Thyroid gland (tissue), 4 donors: Measurements from ENCODE around the gene SFSWAP. TPM values are rescaled to one million over a fixed set of nuclear protein-coding genes. Genes with fewer than 3 reads are reported as not detected.

Experiments used
- DNase-seq, 2 donors: peaks; one replicate each; pipeline ENCODE4 v3.0.0-alpha.2; 2019
- H3K27ac ChIP-seq, 3 donors: fragments of 200-600 bp; sonication (generic); 1 replicate in 2 of 3; 2 replicates in 1 of 3; pipeline ENCODE4 v1.5.1; 2016 to 2019; ENCODE audit warnings: mild to moderate bottlenecking in 1 of 3, moderate library complexity in 1 of 3
- H3K27me3 ChIP-seq: fragments of 200-600 bp; sonication (generic); one replicate; pipeline ENCODE4 v1.5.1; 2019
- H3K36me3 ChIP-seq, 2 donors: fragments of 200-600 bp; sonication (generic); one replicate each; pipeline ENCODE4 v1.5.1; 2016 to 2019
- H3K4me1 ChIP-seq, 2 donors: fragments of 200-600 bp; sonication (generic); one replicate each; pipeline ENCODE4 v1.5.1; 2017 to 2019
- H3K4me3 ChIP-seq, 3 donors: fragments of 200-600 bp; sonication (generic); replicated peaks in 1 of 3; 1 replicate in 2 of 3; 2 replicates in 1 of 3; pipeline ENCODE4 v1.5.1; 2016; ENCODE audit warnings: mild to moderate bottlenecking in 1 of 3
- H3K9me3 ChIP-seq: fragments of 200-600 bp; sonication (generic); one replicate; pipeline ENCODE4 v1.5.1; 2017
- CTCF ChIP-seq, 6 experiments: fragments of 200-600 bp in 3 of 6; fragments of 450-650 bp in 3 of 6; sonication (generic) in 3 of 6; IDR thresholded peaks; one replicate each; pipeline ENCODE4 v1.5.1; 2016 to 2019; ENCODE audit warnings: antibody characterized with exemption in 6 of 6, mild to moderate bottlenecking in 2 of 6, inconsistent platforms in 1 of 6, moderate library complexity in 1 of 6
- POLR2A ChIP-seq, 2 donors: fragments of 450-650 bp; IDR thresholded peaks; one replicate each; pipeline ENCODE4 v1.6.1; 2017; ENCODE audit warnings: antibody characterized with exemption in 2 of 2, mild to moderate bottlenecking in 2 of 2, moderate library complexity in 1 of 2
- WGBS, 2 donors: methylation state at CpG; one replicate each; pipeline ENCODE4 v1.1.5; 2017; 5-methylcytosine and 5-hydroxymethylcytosine counted together
- intact Hi-C: fragments of 100-400 bp; cut with DNase I; formaldehyde crosslinking; loops from one replicate; pipeline ENCODE4 v1.15.1; 2023
- total RNA-seq, 4 donors: library from RNA; depleted of rRNA; stranded (reverse); fragments of >200 nt; gene quantifications; one replicate each; pipeline ENCODE4 v1.2.3, GENCODE V29; 2016

The SFSWAP gene
- total RNA-seq, 4 donors from 2014 or later = 36.4 to 50.8 (median 42.6) TPM

GRCh38 chr12:131749618-131750315 lies 38.9 kb downstream of the SFSWAP start:
- DNase-seq = no peak
- Histone ChIP-seq H3K4me1 (no peaks in the 10 kb centered on the region), H3K27me3 (no peaks in the 10 kb centered on the region), H3K4me3 (no peak overlapping the region), H3K9me3 (no peaks in the 10 kb centered on the region), H3K36me3 (peaks cover 29% of the 10 kb centered on the region in 2 donors), H3K27ac (no peak overlapping the region)
- intact Hi-C loops = no loop called here
- WGBS, 2 donors = 95 to 96% methylated on average over 17 of the region's 19 CpGs
- TF ChIP-seq POLR2A (IDR thresholded peaks at IDR 0.05) (no peak), CTCF (IDR thresholded peaks at IDR 0.05) (no peak)

- WGBS, 2 donors = 81% methylated on average over 7 of the region's 7 CpGs
These were observed 40.4 kb downstream of the SFSWAP start for GRCh38 chr12:131751335-131751734.

GRCh38 chr12:131752451-131752850 lies 41.6 kb downstream of the SFSWAP start:
- Histone ChIP-seq H3K4me3 (no peak overlapping the region), H3K36me3 (peaks cover 37 to 53% of the 10 kb centered on the region in 2 donors), H3K4me1 (no peaks in the 10 kb centered on the region), H3K27ac (no peak overlapping the region), H3K9me3 (no peaks in the 10 kb centered on the region), H3K27me3 (no peaks in the 10 kb centered on the region)
- intact Hi-C loops = no loop called here
- TF ChIP-seq POLR2A (IDR thresholded peaks at IDR 0.05) (no peak), CTCF (IDR thresholded peaks at IDR 0.05) (no peak)
- WGBS, 2 donors = 79 to 83% methylated on average over 11 of the region's 11 CpGs
- no peak for DNase-seq

More at GRCh38 chr12:131751335-131751734, 40.4 kb downstream of the SFSWAP start:
- Histone ChIP-seq H3K4me3 (no peak overlapping the region), H3K4me1 (no peaks in the 10 kb centered on the region), H3K36me3 (peaks cover 28 to 43% of the 10 kb centered on the region in 2 donors), H3K27me3 (no peaks in the 10 kb centered on the region), H3K27ac (no peak overlapping the region), H3K9me3 (no peaks in the 10 kb centered on the region)
- DNase-seq = no peak
- TF ChIP-seq POLR2A (IDR thresholded peaks at IDR 0.05) = no peak
- no peak for TF ChIP-seq CTCF (IDR thresholded peaks at IDR 0.05)
- intact Hi-C loops = no loop called here

- no peaks in the 10 kb centered on the region for H3K27me3 ChIP-seq
These were observed 42.1 kb downstream of the SFSWAP start for GRCh38 chr12:131753005-131753404.

More at GRCh38 chr12:131753005-131753404, 42.1 kb downstream of the SFSWAP start:
- no peak for DNase-seq
- Histone ChIP-seq H3K27ac (no peak overlapping the region), H3K36me3 (peaks cover 43 to 57% of the 10 kb centered on the region in 2 donors), H3K4me1 (no peaks in the 10 kb centered on the region), H3K9me3 (no peaks in the 10 kb centered on the region), H3K4me3 (no peak overlapping the region)
- 93 to 96% methylated on average over 18 to 20 of the region's 20 CpGs for WGBS, 2 donors
- intact Hi-C loops = no loop called here
- TF ChIP-seq CTCF (IDR thresholded peaks at IDR 0.05) = no peak
- no peak for TF ChIP-seq POLR2A (IDR thresholded peaks at IDR 0.05)
